ENCODE results near the gene SFSWAP.
"Not testable (repeated sequence)": the region's sequence is repeated elsewhere in the genome, so short reads cannot be mapped to it uniquely, and the experiment has no call there.

Gene SFSWAP

GRCh38 chr12:131770120-131770519 is 59.2 kb downstream of the SFSWAP start:
- no peak for DNase-seq (ENCODE audit: low read depth)
- no peak overlapping the region for H3K4me3 ChIP-seq (ENCODE audit: low read depth, low read length)
- no peak for TF ChIP-seq CTCF (IDR thresholded peaks at IDR 0.05; ENCODE audit: low read depth, low read length, missing control alignments)

GRCh38 chr12:131771965-131772364 is 61.1 kb downstream of the SFSWAP start:
- DNase-seq (ENCODE audit: low read depth) = no peak
- no peak overlapping the region for H3K4me3 ChIP-seq (ENCODE audit: low read depth, low read length)
- TF ChIP-seq CTCF (IDR thresholded peaks at IDR 0.05; ENCODE audit: low read depth, low read length, missing control alignments) = no peak

DNA sequence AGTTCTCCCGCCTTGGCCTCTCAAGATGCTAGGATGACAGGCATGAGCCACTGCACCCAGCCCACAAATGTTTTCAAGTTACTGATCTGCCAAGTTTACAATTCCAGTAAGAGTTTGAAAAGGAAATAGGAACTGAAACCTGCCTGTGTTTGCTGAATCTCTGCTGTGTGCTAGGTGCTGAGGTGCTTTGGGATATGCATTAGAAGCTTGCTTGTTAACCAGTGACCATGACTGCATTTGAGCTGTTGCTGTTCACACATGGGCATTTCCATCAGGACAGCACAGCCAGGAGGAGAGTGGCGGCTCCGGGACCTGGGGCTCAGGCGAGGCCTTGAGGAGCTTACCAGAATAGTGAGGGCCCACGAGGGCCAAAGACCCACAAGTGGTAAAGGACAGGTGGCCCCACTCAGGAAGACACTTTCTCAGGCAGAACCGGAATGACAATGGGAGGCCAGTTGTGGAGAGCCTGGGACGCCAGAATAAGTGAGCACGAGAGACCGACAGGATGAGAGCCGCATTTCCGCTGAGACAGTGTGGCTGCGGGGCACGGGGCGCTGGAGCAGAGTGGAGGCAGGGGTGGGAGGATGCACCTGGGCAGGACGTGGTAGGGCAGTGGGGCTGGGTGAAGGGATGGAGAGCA is 62.8 kb downstream of the SFSWAP start:
- H3K4me3 ChIP-seq (ENCODE audit: low read depth, low read length) = peak overlapping the region; percentile 33
- peak; percentile 79 for DNase-seq (ENCODE audit: low read depth)
- no peak for TF ChIP-seq CTCF (IDR thresholded peaks at IDR 0.05; ENCODE audit: low read depth, low read length, missing control alignments)

- no peak for DNase-seq (ENCODE audit: low read depth)
Measured at GRCh38 chr12:131774576-131775391, 63.9 kb downstream of the SFSWAP start.

DNA sequence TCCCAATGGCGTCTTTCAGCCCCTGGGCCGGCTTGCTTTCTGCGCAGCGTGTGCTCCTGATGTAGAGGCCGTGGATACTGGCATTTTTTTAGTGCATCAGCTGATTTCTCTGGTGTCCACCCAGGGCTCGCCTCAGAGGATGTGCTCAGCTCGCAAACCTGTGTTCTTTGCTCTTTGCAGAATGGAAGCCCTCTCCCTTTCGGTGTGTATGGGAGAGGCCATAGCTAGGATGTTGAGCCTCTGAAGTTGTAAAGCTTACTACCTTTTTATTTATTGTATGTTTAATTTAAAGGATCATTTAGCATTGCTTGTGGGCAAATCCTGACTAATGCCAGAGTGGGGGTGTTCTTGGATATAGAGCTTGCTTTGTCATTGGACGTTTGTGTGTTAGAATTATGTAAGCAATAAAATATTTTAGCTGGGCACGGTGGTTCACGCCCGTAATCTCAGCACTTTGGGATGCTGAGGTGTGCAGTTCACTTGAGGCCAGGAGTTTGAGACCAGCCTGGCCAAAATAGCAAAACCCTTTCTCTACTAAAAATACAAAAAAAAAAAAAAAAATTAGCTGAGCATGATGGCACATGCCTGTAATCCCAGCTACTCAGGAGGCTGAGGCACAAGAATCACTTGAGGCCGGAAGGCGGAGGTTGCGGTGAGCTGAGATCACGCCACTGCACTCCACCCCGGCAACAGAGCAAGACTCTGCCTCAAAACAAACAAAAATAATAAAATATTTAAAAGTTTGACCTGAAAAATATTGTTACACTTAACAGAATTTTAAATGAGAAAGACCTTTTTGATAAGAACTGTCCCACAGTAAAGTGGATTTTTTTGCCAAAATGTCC is 64.7 kb downstream of the SFSWAP start:
- TF ChIP-seq CTCF (IDR thresholded peaks at IDR 0.05; ENCODE audit: low read depth, low read length, missing control alignments) = no peak
- no peak overlapping the region for H3K4me3 ChIP-seq (ENCODE audit: low read depth, low read length)
- no peak for DNase-seq (ENCODE audit: low read depth)

More at GRCh38 chr12:131774576-131775391, 63.9 kb downstream of the SFSWAP start:
- TF ChIP-seq CTCF (IDR thresholded peaks at IDR 0.05; ENCODE audit: low read depth, low read length, missing control alignments) = no peak
- no peak overlapping the region for H3K4me3 ChIP-seq (ENCODE audit: low read depth, low read length)

- no peak for TF ChIP-seq CTCF (IDR thresholded peaks at IDR 0.05; ENCODE audit: low read depth, low read length, missing control alignments)
- DNase-seq (ENCODE audit: low read depth) = no peak
- no peak overlapping the region for H3K4me3 ChIP-seq (ENCODE audit: low read depth, low read length)
Measured at GRCh38 chr12:131776237-131776889, 65.5 kb downstream of the SFSWAP start.

GRCh38 chr12:131777269-131777668 is 66.4 kb downstream of the SFSWAP start:
- not testable (repeated sequence) for H3K4me3 ChIP-seq (ENCODE audit: low read depth, low read length); DNase-seq (ENCODE audit: low read depth)

All from GM12864 (cell line).